Karpas-422 (cell line): Measurements from ENCODE around the gene ASB17. TPM values are rescaled to one million over a fixed set of nuclear protein-coding genes. Genes with fewer than 3 reads are reported as not detected.
"Not testable (repeated sequence)": the region's sequence is repeated elsewhere in the genome, so short reads cannot be mapped to it uniquely, and the experiment has no call there.

ENCODE experiments used
- DNase-seq: peaks from one replicate; pipeline ENCODE4 v3.0.0-alpha.2; 2015
- H2AFZ ChIP-seq: fragments of 200-600 bp; sonication (generic); 2 replicates; pipeline ENCODE4 v1.6.1; 2014; ENCODE audit warnings: antibody characterized with exemption, low read length, mixed read lengths
- H3K27ac ChIP-seq: fragments of 200-600 bp; sonication (generic); 2 replicates; pipeline ENCODE4 v1.5.1; 2014; ENCODE audit warnings: mild to moderate bottlenecking, low read length, moderate library complexity
- H3K27me3 ChIP-seq: fragments of 200-600 bp; sonication (generic); 2 replicates; pipeline ENCODE4 v1.6.1; 2014; ENCODE audit warnings: low read length, mixed read lengths
- H3K36me3 ChIP-seq: fragments of 200-600 bp; sonication (generic); 2 replicates; pipeline ENCODE4 v1.6.1; 2014; ENCODE audit warnings: low read length, mixed read lengths; ENCODE audit not compliant: insufficient read depth
- H3K4me1 ChIP-seq: fragments of 200-600 bp; sonication (generic); 2 replicates; pipeline ENCODE4 v1.6.1; 2014; ENCODE audit warnings: mild to moderate bottlenecking, low read length, mixed read lengths
- H3K4me2 ChIP-seq: fragments of 200-600 bp; sonication (generic); 2 replicates; pipeline ENCODE4 v1.6.1; 2014; ENCODE audit warnings: low read length, low read depth, mild to moderate bottlenecking; ENCODE audit not compliant: poor library complexity, severe bottlenecking
- H3K4me3 ChIP-seq: fragments of 200-600 bp; sonication (generic); 2 replicates; pipeline ENCODE4 v1.5.1; 2014; ENCODE audit warnings: mild to moderate bottlenecking, antibody characterized with exemption, low read length, mixed read lengths
- H3K79me2 ChIP-seq: fragments of 200-600 bp; sonication (generic); 2 replicates; pipeline ENCODE4 v1.6.1; 2014; ENCODE audit warnings: mild to moderate bottlenecking, low read length, mixed read lengths
- H3K9ac ChIP-seq: fragments of 200-600 bp; sonication (generic); 2 replicates; pipeline ENCODE4 v1.6.0; 2014; ENCODE audit warnings: low read length
- H3K9me2 ChIP-seq: fragments of 200-600 bp; sonication (generic), shearing (Covaris generic); replicated peaks from 2 replicates; pipeline ENCODE4 v1.6.0; 2014; ENCODE audit warnings: mild to moderate bottlenecking, low read length, moderate library complexity; ENCODE audit not compliant: insufficient read depth
- H3K9me3 ChIP-seq: fragments of 300-700, 200-600 bp; sonication (generic); 2 replicates; pipeline ENCODE4 v1.6.1; 2014; ENCODE audit warnings: low read length, mixed read lengths
- H4K20me1 ChIP-seq: fragments of 200-600 bp; sonication (generic); 2 replicates; pipeline ENCODE4 v1.6.1; 2014; ENCODE audit warnings: mild to moderate bottlenecking, antibody characterized with exemption, low read length, low read depth; ENCODE audit not compliant: insufficient read depth
- total RNA-seq: library from RNA; depleted of rRNA; stranded (reverse); fragments of >200 nt; shearing (Covaris generic); gene quantifications from 2 replicates; pipeline ENCODE4 v1.2.3, GENCODE V29; 2014; ENCODE audit warnings: low replicate concordance

Gene ASB17
- total RNA-seq, 1 experiment from 2014 or later, result not detected

DNA sequence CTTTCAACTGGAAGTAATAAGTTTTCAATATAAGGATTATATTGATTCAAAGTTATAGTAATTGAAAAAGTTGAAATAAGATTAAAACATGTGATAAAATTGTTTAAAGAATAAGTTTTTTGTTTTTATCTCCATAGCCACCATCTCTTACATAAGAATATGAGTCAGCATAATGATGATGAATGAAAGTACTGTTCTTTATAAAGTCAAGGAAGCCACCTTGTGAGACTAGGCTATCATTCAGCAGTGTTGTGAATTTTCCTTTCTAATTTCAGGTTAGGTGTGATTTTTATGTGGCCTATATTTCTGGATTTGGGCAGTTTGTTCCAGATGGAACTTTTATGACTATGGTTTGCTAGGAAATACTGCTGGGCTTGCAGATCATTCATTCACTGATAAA lies 22.4 kb upstream of the ASB17 start:
- H3K4me1 ChIP-seq, result no peaks in the 10 kb centered on the region
- H3K4me3 ChIP-seq, result no peak overlapping the region
- DNase-seq, result no peak
- no peaks in the 10 kb centered on the region for H3K9me2 ChIP-seq
- H3K36me3 ChIP-seq, result no peaks in the 10 kb centered on the region
- H3K27me3 ChIP-seq, result no peaks in the 10 kb centered on the region
- H3K9ac ChIP-seq, result no peak overlapping the region
- no peaks in the 10 kb centered on the region for H3K9me3 ChIP-seq
- H3K4me2 ChIP-seq, result no peak overlapping the region
- no peaks in the 10 kb centered on the region for H3K79me2 ChIP-seq
- no peak overlapping the region for H3K27ac ChIP-seq
- no peak overlapping the region for H2AFZ ChIP-seq
- H4K20me1 ChIP-seq, result no peaks in the 10 kb centered on the region

DNA sequence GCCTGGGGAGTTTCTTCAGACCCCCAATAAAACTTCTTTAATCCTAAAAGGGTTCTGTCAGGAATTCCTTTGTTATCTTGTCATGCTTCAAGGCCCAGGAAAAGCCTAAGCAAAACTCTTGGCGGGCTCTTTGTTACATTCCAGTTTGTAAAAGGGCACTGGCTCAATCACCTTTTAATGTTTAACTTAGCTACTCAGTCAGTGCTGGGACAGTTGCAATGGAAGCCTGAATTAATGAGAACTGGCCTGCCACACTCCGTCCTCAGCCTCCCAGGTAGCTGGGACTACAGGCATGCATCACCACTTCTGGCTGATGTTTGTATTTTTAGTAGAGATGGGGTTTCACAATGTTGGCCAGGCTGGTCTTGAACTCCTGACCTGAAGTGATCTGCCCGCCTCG lies 21.3 kb upstream of the ASB17 start:
- H3K9me2 ChIP-seq, result no peaks in the 10 kb centered on the region
- no peak overlapping the region for H2AFZ ChIP-seq
- no peak for DNase-seq
- H4K20me1 ChIP-seq, result no peaks in the 10 kb centered on the region
- H3K36me3 ChIP-seq, result no peaks in the 10 kb centered on the region
- no peak overlapping the region for H3K27ac ChIP-seq
- no peaks in the 10 kb centered on the region for H3K79me2 ChIP-seq
- H3K9me3 ChIP-seq, result no peaks in the 10 kb centered on the region
- H3K4me3 ChIP-seq, result no peak overlapping the region
- H3K4me2 ChIP-seq, result no peak overlapping the region
- H3K4me1 ChIP-seq, result no peaks in the 10 kb centered on the region
- H3K9ac ChIP-seq, result no peak overlapping the region
- H3K27me3 ChIP-seq, result no peaks in the 10 kb centered on the region

GRCh38 chr1:75952016-75952415 lies 19.8 kb upstream of the ASB17 start:
- H2AFZ ChIP-seq, result no peak overlapping the region
- no peaks in the 10 kb centered on the region for H3K9me3 ChIP-seq

DNA sequence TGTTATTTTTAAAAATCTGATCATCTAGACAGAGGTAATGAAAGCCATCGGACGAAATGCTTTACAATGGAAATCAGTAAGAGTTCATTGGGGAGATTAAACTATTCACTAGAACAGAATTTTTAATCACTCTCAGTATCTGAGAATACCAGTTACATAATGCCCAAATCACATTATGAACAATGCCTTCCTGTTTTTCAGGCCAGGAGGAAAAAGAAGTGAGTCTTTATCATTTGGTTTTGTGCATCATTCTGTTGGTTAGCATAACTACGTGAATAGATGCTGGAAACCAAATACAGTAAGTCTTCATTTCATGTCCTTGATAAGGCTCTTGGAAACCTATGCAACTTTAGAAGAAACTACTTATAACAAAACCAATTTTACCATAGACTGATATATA lies 18.0 kb upstream of the ASB17 start:
- Histone ChIP-seq H2AFZ (no peak overlapping the region), H3K4me1 (no peaks in the 10 kb centered on the region), H3K27me3 (no peaks in the 10 kb centered on the region), H3K36me3 (no peaks in the 10 kb centered on the region), H3K9me3 (no peaks in the 10 kb centered on the region), H3K4me2 (no peak overlapping the region), H3K4me3 (no peak overlapping the region), H3K79me2 (no peaks in the 10 kb centered on the region), H3K9ac (no peak overlapping the region), H3K9me2 (no peaks in the 10 kb centered on the region), H3K27ac (no peak overlapping the region), H4K20me1 (no peaks in the 10 kb centered on the region)
- no peak for DNase-seq

More at GRCh38 chr1:75952016-75952415, 19.8 kb upstream of the ASB17 start:
- no peaks in the 10 kb centered on the region for H3K79me2 ChIP-seq
- H3K4me2 ChIP-seq, result no peak overlapping the region
- H3K9ac ChIP-seq, result no peak overlapping the region
- H3K4me3 ChIP-seq, result no peak overlapping the region
- H3K4me1 ChIP-seq, result no peaks in the 10 kb centered on the region
- no peak for DNase-seq
- no peak overlapping the region for H3K27ac ChIP-seq
- no peaks in the 10 kb centered on the region for H3K36me3 ChIP-seq
- H3K27me3 ChIP-seq, result no peaks in the 10 kb centered on the region
- no peaks in the 10 kb centered on the region for H3K9me2 ChIP-seq
- no peaks in the 10 kb centered on the region for H4K20me1 ChIP-seq

DNA sequence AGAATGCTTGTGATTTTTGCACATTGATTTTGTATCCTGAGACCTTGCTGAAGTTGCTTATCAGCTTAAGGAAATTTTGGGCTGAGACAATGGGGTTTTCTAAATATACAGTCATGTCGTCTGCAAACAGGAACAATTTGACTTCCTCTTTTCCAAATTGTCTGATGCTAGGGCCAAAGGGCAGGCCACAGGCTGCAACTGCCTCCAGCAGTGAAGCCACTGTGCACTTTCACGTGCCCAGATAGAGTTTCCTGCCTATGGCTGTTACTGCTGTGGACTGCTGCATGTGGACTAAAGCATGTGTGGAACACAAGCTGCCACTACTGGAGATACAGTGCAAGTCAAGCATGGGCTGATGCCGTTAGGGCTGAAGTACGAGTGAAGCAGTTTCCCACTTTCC lies 10.8 kb upstream of the ASB17 start:
- not testable (repeated sequence) for DNase-seq, H3K9me2 ChIP-seq, H4K20me1 ChIP-seq, H3K9ac ChIP-seq, H3K4me3 ChIP-seq, H2AFZ ChIP-seq, H3K79me2 ChIP-seq, H3K27me3 ChIP-seq, H3K4me2 ChIP-seq, H3K9me3 ChIP-seq, H3K4me1 ChIP-seq, H3K36me3 ChIP-seq, H3K27ac ChIP-seq

- Histone ChIP-seq H3K9me2 (no peaks in the 10 kb centered on the region), H2AFZ (no peak overlapping the region), H4K20me1 (no peaks in the 10 kb centered on the region), H3K4me3 (no peak overlapping the region), H3K27me3 (no peaks in the 10 kb centered on the region), H3K27ac (no peak overlapping the region), H3K4me1 (no peaks in the 10 kb centered on the region), H3K36me3 (no peaks in the 10 kb centered on the region), H3K79me2 (no peaks in the 10 kb centered on the region), H3K9me3 (no peaks in the 10 kb centered on the region), H3K4me2 (no peak overlapping the region), H3K9ac (no peak overlapping the region)
- no peak for DNase-seq
Observed at GRCh38 chr1:75937034-75937433, 4.8 kb upstream of the ASB17 start.

- Histone ChIP-seq H3K27me3 (no peaks in the 10 kb centered on the region), H3K9me3 (no peaks in the 10 kb centered on the region), H4K20me1 (no peaks in the 10 kb centered on the region), H3K27ac (no peak overlapping the region), H3K9me2 (no peaks in the 10 kb centered on the region; the same call in 1 of the 2 replicates), H2AFZ (no peak overlapping the region), H3K79me2 (no peaks in the 10 kb centered on the region), H3K4me2 (no peak overlapping the region), H3K36me3 (no peaks in the 10 kb centered on the region), H3K4me3 (no peak overlapping the region), H3K4me1 (no peaks in the 10 kb centered on the region), H3K9ac (no peak overlapping the region)
- DNase-seq, result no peak
Observed at GRCh38 chr1:75922698-75923097, 9.5 kb downstream of the ASB17 start.

DNA sequence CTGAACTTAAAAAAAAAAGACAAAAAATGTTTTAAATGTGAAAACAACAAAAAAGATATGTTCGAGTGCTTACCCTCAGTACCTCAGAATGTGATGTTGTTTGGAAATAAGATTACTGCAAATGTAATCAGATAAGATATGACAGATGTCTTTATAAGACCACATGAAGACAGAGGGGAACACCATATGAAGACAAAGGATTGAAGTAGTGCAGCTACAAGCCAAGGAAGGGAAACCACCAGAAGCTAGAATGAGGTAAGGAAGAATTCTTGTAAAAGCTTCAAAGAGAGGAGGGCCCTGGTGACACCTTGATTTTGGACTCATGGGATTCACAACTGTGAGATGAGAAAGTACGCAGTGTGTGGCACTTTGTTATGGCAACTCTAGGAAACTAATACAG lies 15.4 kb downstream of the ASB17 start:
- Histone ChIP-seq H3K4me1 (no peaks in the 10 kb centered on the region), H3K9me2 (no peaks in the 10 kb centered on the region), H3K9ac (no peak overlapping the region), H3K79me2 (no peaks in the 10 kb centered on the region), H3K36me3 (no peaks in the 10 kb centered on the region), H4K20me1 (no peaks in the 10 kb centered on the region), H2AFZ (no peak overlapping the region), H3K27ac (no peak overlapping the region), H3K27me3 (no peaks in the 10 kb centered on the region), H3K9me3 (no peaks in the 10 kb centered on the region), H3K4me3 (no peak overlapping the region), H3K4me2 (no peak overlapping the region)
- no peak for DNase-seq

- Histone ChIP-seq H3K79me2 (no peaks in the 10 kb centered on the region), H3K4me1 (no peaks in the 10 kb centered on the region), H3K4me3 (no peak overlapping the region), H4K20me1 (no peaks in the 10 kb centered on the region), H3K27me3 (no peaks in the 10 kb centered on the region), H3K27ac (no peak overlapping the region), H3K4me2 (no peak overlapping the region), H3K9me2 (no peaks in the 10 kb centered on the region), H3K9me3 (no peaks in the 10 kb centered on the region), H2AFZ (no peak overlapping the region), H3K9ac (no peak overlapping the region), H3K36me3 (no peaks in the 10 kb centered on the region)
- peak; percentile 76 for DNase-seq
Observed at GRCh38 chr1:75908717-75909152, 23.5 kb downstream of the ASB17 start.
